Immature natural killer cell (primary cell): ENCODE results near the gene FCHO1. TPM values are rescaled to one million over a fixed set of nuclear protein-coding genes. Genes with fewer than 3 reads are reported as not detected.

Experiments used
- DNase-seq, 3 donors: peaks; one replicate each; pipeline ENCODE4 v3.0.0; 2022; ENCODE audit warnings: mixed read lengths in 1 of 3
- H3K27ac Mint-ChIP-seq, 6 donors: one replicate each; pipeline ENCODE4 v1.8.0; 2020; ENCODE audit warnings: mixed read lengths in 6 of 6, mild to moderate bottlenecking in 5 of 6, inconsistent platforms in 4 of 6, moderate library complexity in 3 of 6
- H3K27me3 Mint-ChIP-seq, 3 donors: one replicate each; pipeline ENCODE4 v1.8.0; 2020 to 2021; ENCODE audit warnings: low read depth in 3 of 3, mild to moderate bottlenecking in 3 of 3, mixed read lengths in 3 of 3, moderate library complexity in 3 of 3, inconsistent platforms in 1 of 3
- H3K36me3 Mint-ChIP-seq, 3 donors: one replicate each; pipeline ENCODE4 v1.8.0; 2020; ENCODE audit warnings: mixed read lengths in 3 of 3, inconsistent platforms in 2 of 3, mild to moderate bottlenecking in 2 of 3
- H3K4me1 Mint-ChIP-seq, 2 donors: one replicate each; pipeline ENCODE4 v1.8.0; 2020; ENCODE audit warnings: inconsistent platforms in 2 of 2, mild to moderate bottlenecking in 2 of 2, mixed read lengths in 2 of 2, moderate library complexity in 1 of 2
- H3K4me3 Mint-ChIP-seq, 5 donors: one replicate each; pipeline ENCODE4 v1.8.0; 2020; ENCODE audit warnings: mild to moderate bottlenecking in 5 of 5, mixed read lengths in 5 of 5, inconsistent platforms in 3 of 5, moderate library complexity in 3 of 5
- H3K9me3 Mint-ChIP-seq, 6 donors: one replicate each; pipeline ENCODE4 v1.8.0; 2020; ENCODE audit warnings: mild to moderate bottlenecking in 6 of 6, mixed read lengths in 6 of 6, inconsistent platforms in 4 of 6, moderate library complexity in 3 of 6
- polyA plus RNA-seq, 3 donors: library from polyadenylated mRNA; unstranded; fragments of 300-500 nt; fragmentation: Illumina TruSeq; gene quantifications; one replicate each; pipeline ENCODE4 v1.2.3, GENCODE V29; 2021

The FCHO1 gene
- polyA plus RNA-seq, 3 donors from 2014 or later: 2.0 to 27.0 (median 6.7) TPM

GRCh38 chr19:17743874-17744580 is 7.2 kb upstream of the FCHO1 start:
- no peak overlapping the region for H3K4me3 Mint-ChIP-seq
- H3K27me3 Mint-ChIP-seq: peaks cover 0 to 4% (median 0%) of the 10 kb centered on the region in 3 donors
- H3K9me3 Mint-ChIP-seq: no peaks in the 10 kb centered on the region
- peaks cover 16 to 18% of the 10 kb centered on the region in 2 donors for H3K4me1 Mint-ChIP-seq
- no peaks in the 10 kb centered on the region for H3K36me3 Mint-ChIP-seq
- DNase-seq: no peak
- peak overlapping the region in 1 of 6 donors; percentile 46 for H3K27ac Mint-ChIP-seq

DNA sequence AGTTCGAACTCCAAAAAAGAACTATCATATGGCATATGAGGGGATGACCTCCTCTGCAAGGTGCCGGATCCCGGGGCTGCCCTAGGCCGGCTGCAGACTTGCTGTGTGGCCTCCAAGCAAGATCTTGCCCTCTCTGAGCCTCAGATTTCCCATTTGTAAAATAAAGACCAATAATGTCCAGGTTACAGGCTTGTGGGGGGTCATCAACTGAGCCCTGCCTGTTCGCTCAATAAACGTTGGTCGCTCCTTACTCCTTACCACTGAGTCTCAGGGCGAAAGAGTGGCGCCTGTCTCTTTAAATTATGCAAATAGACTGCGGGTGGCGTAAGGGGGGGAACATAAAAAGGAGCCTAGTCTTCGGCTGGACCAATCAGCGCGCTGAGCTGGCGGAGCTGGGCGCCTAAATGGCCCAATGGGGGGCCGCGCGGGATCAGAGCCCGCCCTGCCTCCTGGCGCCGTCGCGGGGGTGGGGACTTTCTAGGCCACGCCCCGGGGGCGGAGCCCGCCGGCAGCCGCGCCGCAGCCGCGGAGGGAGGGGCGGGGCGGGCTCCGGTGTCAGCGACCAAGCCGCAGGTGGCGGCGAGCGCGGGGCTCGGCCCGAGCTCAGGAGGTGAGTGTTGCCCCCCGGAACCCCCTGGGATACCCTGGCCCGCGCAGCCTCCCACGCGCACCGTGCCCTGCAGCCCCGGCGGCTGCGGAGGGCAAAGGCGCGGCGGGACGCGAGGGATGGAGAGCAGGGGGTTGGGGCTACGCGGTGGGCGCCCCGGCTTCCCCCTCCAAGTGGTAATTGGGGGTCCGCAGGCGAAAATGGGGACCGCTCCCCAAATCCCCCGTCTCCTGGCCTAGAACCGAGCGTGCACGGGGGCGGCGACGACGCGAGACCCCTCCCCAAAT is 3.8 kb upstream of the FCHO1 start:
- Mint-ChIP-seq H3K4me3 (peak overlapping the region; percentile 84 to 95 (median 93)), H3K4me1 (peaks cover 47 to 48% of the 10 kb centered on the region in 2 donors), H3K27me3 (peaks cover 0 to 10% (median 4%) of the 10 kb centered on the region in 3 donors), H3K27ac (peak overlapping the region; percentile 65 to 86 (median 76)), H3K36me3 (no peaks in the 10 kb centered on the region), H3K9me3 (no peaks in the 10 kb centered on the region)
- DNase-seq: peak; percentile 93 to 95 (median 95)

DNA sequence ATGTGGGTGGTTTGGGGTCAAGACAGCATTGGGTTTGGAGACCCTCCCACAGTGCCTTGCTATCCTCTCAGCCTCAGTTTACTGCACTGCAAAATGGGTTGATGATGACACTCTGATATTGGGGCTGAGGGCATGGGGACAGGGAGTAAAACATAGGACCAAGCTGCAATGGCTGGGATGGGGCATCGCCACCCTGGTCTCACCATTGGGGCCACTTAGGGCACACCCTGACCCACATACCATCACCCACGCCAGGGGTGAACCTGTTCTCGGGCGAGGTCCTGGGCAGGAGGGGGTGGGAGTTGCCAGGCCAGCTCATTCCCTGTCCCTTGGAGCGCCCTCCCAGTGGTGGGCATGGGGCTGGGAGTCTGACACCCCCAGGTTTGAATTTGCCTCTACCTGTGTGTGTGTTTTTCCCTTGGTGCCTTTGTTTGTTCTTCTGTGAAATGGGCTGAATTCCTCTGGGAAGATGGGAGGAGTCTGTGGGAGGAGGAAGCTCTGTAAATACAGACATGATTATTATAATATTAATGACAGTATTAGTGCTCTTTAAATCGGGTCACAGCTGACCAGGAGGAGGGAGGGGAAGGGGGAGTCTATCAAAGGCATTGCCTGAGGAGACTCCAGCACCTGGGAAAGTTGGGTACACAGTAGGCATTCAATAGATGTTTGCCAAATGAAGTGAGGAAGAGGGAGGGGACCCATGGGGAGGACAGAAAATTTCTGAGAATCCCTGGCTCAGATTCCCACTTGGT is 2.2 kb upstream of the FCHO1 start:
- Mint-ChIP-seq H3K4me3 (peak overlapping the region; percentile 84 to 95 (median 93)), H3K4me1 (peaks cover 47 to 51% of the 10 kb centered on the region in 2 donors), H3K27me3 (peaks cover 0 to 8% (median 4%) of the 10 kb centered on the region in 3 donors), H3K27ac (peak overlapping the region; percentile 84 to 99 (median 96)), H3K36me3 (no peaks in the 10 kb centered on the region), H3K9me3 (no peaks in the 10 kb centered on the region)
- DNase-seq: no peak

- peaks cover 50 to 54% of the 10 kb centered on the region in 2 donors for H3K4me1 Mint-ChIP-seq
- H3K27ac Mint-ChIP-seq: peak overlapping the region; percentile 84 to 99 (median 96)
- peak overlapping the region; percentile 84 to 95 (median 93) for H3K4me3 Mint-ChIP-seq
- no peak for DNase-seq
- peaks cover 0 to 8% (median 4%) of the 10 kb centered on the region in 3 donors for H3K27me3 Mint-ChIP-seq
- no peaks in the 10 kb centered on the region for H3K9me3 Mint-ChIP-seq
- H3K36me3 Mint-ChIP-seq: peaks cover 0 to 4% (median 3%) of the 10 kb centered on the region in 3 donors
These were observed 1.4 kb upstream of the FCHO1 start for GRCh38 chr19:17749912-17750317.

GRCh38 chr19:17751912-17752273 is 616 bp downstream of the FCHO1 start:
- DNase-seq: no peak
- H3K36me3 Mint-ChIP-seq: peaks cover 5 to 12% (median 6%) of the 10 kb centered on the region in 3 donors

GRCh38 chr19:17752865-17753639 is 1.8 kb downstream of the FCHO1 start:
- Mint-ChIP-seq H3K27ac (peak overlapping the region in 4 of 6 donors; percentile 45 to 80 (median 62)), H3K4me3 (peak overlapping the region in 1 of 5 donors; percentile 17)

More at GRCh38 chr19:17751912-17752273, 616 bp downstream of the FCHO1 start:
- H3K27ac Mint-ChIP-seq: peak overlapping the region; percentile 96 to 99 (median 98)
- peaks cover 1 to 8% (median 4%) of the 10 kb centered on the region in 3 donors for H3K27me3 Mint-ChIP-seq
- H3K9me3 Mint-ChIP-seq: no peaks in the 10 kb centered on the region
- peaks cover 47 to 55% of the 10 kb centered on the region in 2 donors for H3K4me1 Mint-ChIP-seq
- peak overlapping the region; percentile 84 to 95 (median 93) for H3K4me3 Mint-ChIP-seq

DNA sequence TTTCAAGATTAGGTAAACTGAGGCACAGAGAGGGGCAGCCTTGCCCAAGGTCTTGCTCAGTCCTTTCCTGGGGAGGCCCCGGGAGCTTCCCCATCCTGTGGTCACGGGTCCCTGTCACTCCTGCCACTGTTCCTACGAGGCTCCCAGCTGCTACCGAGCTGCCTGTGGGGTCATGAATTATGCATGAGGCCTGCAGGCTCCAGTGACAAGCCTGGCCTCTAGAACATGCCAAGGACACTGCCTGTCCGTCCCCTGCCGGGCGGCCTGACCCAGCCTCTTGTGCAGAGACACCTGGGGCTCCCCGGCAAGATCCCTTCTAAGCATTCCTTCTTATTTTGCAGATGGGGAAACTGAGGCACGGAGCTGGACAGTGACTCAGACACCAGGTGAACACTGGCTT is 2.7 kb downstream of the FCHO1 start:
- Mint-ChIP-seq H3K27ac (peak overlapping the region in 3 of 6 donors; percentile 56 to 86 (median 61)), H3K4me1 (peaks cover 36 to 47% of the 10 kb centered on the region in 2 donors), H3K4me3 (no peak overlapping the region), H3K27me3 (peaks cover 1 to 6% (median 4%) of the 10 kb centered on the region in 3 donors), H3K9me3 (no peaks in the 10 kb centered on the region), H3K36me3 (peaks cover 6 to 15% (median 9%) of the 10 kb centered on the region in 3 donors)
- DNase-seq: no peak

More at GRCh38 chr19:17752865-17753639, 1.8 kb downstream of the FCHO1 start:
- no peak for DNase-seq
- Mint-ChIP-seq H3K36me3 (peaks cover 6 to 12% (median 9%) of the 10 kb centered on the region in 3 donors), H3K9me3 (no peaks in the 10 kb centered on the region), H3K4me1 (peaks cover 42 to 53% of the 10 kb centered on the region in 2 donors), H3K27me3 (peaks cover 1 to 6% (median 4%) of the 10 kb centered on the region in 3 donors)

- no peak for DNase-seq
- Mint-ChIP-seq H3K36me3 (peaks cover 8 to 20% (median 9%) of the 10 kb centered on the region in 3 donors), H3K27me3 (peaks cover 1 to 6% (median 4%) of the 10 kb centered on the region in 3 donors), H3K4me3 (no peak overlapping the region), H3K4me1 (peaks cover 27 to 39% of the 10 kb centered on the region in 2 donors), H3K27ac (peak overlapping the region; percentile 53 to 86 (median 74)), H3K9me3 (no peaks in the 10 kb centered on the region)
These were observed 3.6 kb downstream of the FCHO1 start for GRCh38 chr19:17754634-17755442.

DNA sequence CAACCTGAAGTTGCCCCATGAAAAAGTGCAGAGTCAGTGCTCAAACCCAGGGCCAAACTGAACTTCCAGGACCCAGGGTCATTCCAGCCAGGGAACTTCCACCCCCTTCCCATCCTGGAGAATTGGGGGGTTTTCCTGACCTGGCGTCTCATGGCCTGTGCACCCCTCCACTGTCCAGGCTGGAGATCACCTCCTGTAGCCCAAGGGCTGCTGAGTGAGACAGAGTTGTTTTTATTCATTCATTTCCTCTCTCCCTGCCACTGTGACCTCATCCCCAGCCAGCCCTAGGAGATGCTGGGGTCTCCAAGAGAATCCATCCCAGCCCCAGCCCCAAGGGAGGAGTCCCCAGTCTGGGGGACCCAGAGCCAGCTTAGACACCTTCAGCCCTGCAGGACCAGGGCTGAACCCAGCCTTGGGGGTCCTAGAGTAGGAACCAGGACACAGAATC is 4.2 kb downstream of the FCHO1 start:
- Mint-ChIP-seq H3K4me3 (no peak overlapping the region), H3K4me1 (peaks cover 21 to 32% of the 10 kb centered on the region in 2 donors), H3K27ac (peak overlapping the region in 3 of 6 donors; percentile 72 to 86 (median 76))

DNA sequence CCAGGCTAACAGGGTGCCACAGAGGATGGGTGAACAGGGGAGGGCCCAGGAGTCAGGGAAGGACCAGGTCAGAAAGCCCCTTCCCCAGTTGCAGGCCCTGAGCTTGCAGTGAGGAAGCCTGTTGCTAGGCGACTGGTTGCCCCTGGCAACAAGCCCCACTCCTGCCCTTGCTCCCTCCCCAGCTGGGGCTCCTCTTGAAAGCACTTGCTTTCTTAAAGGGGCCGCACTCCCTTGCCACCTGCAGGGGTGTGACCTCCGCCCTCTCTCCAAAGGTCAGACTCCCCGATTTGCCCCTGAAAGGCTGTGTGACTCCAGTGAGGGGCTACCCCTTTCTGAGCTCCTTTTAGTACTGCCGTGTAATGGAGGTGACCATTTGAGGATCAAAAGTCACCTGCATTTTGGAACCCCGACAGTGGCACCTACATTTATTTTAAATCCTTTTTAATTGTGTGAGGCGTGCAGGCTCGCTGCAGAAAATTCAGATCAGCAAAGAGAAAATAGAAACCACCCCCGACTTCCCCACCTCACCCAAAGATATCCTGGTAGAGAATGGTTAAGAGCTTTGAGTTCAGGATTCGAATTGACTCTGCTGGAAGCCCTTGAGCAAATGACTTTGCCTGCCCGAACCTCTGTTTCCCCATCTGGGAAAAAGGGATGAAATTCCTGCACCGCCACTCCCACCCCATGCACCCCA is 4.8 kb downstream of the FCHO1 start:
- Mint-ChIP-seq H3K36me3 (peaks cover 9 to 32% (median 12%) of the 10 kb centered on the region in 3 donors), H3K4me3 (no peak overlapping the region), H3K27me3 (peaks cover 1 to 5% (median 4%) of the 10 kb centered on the region in 3 donors), H3K9me3 (no peaks in the 10 kb centered on the region), H3K27ac (peak overlapping the region in 4 of 6 donors; percentile 18 to 72 (median 23)), H3K4me1 (peaks cover 17 to 26% of the 10 kb centered on the region in 2 donors)
- no peak for DNase-seq

More for the DNA sequence above, 4.2 kb downstream of the FCHO1 start:
- peaks cover 9 to 27% (median 9%) of the 10 kb centered on the region in 3 donors for H3K36me3 Mint-ChIP-seq
- H3K27me3 Mint-ChIP-seq: peaks cover 1 to 6% (median 4%) of the 10 kb centered on the region in 3 donors
- DNase-seq: no peak
- no peaks in the 10 kb centered on the region for H3K9me3 Mint-ChIP-seq

DNA sequence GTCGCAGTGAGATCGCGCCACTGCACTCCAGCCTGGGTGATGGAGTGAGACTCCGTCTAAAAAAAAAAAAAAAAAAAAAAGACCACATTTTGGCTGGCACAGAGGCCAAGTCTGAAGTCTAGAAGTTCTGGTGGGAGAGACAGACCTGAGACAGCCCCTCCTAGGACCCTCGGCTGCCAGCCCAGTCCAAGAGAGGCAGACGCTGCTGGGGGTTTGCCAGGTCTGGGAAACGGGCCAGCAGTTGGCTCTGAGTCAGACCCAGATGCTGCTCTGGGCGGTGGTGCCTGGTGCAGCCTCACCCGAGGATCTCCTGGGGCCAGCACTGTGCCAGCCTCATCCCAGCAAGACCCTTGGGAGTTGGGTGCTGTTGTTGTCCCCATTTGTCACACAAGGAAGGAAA is 5.8 kb downstream of the FCHO1 start:
- Mint-ChIP-seq H3K4me1 (peaks cover 7 to 16% of the 10 kb centered on the region in 2 donors), H3K27ac (peak overlapping the region in 2 of 6 donors; percentile 32 to 74), H3K9me3 (no peaks in the 10 kb centered on the region), H3K27me3 (peaks cover 0 to 1% (median 0%) of the 10 kb centered on the region in 3 donors), H3K36me3 (peaks cover 9 to 32% (median 15%) of the 10 kb centered on the region in 3 donors), H3K4me3 (no peak overlapping the region)
- DNase-seq: no peak
